Posterior vena cava (tissue), 2 donors: ENCODE measurements around the gene RUNX2. TPM values are rescaled to one million over a fixed set of nuclear protein-coding genes. Genes with fewer than 3 reads are reported as not detected.
A peak's percentile ranks its signal among the peaks of the same experiment; 100 is the strongest.

Experiments
- DNase-seq: peaks from one replicate; pipeline ENCODE4 v3.0.0-alpha.2; 2020; ENCODE audit warnings: low spot score
- intact Hi-C, 2 donors: fragments of 100-400 bp; cut with DNase I; formaldehyde crosslinking; loops; one replicate each; pipeline versions ENCODE4 v1.14.1 to v1.14.2; 2022 to 2023
- total RNA-seq, 2 donors: library from RNA; stranded (reverse); fragmentation: NEBNext Ultra II Directional; extraction: Animal tissue kit (Norgen Biotek cat#: 25700); gene quantifications; one replicate each; pipeline ENCODE4 v1.2.1, GENCODE V29; 2021
- donor health status: DM: yes; HTN: yes; CAD: no.
- donor health status: DM: yes; HTN: yes; CAD: no.

Gene RUNX2
- total RNA-seq, 2 donors from 2014 or later = 0.83 to 1.00 TPM

DNA sequence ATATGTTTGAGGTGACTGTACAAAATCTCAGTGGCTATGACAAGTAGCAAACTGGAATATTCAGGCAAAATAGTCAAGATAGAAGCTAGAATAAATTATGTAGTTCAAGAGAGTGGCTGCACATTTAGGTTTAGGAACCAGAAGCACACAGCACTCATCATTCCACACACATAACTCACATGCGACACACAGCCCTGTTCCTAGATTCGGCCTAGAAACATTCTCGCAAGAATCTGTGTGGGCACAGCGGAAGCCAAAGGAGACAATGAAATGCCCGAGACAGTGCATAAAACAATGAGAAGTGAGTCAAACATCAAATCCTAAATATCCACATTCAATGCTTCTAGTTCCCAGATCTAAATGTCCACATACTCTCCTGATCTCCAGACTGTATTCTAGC is 59.1 kb downstream of the RUNX2 start:
- DNase-seq = no peak
- intact Hi-C loops = no loop called here

DNA sequence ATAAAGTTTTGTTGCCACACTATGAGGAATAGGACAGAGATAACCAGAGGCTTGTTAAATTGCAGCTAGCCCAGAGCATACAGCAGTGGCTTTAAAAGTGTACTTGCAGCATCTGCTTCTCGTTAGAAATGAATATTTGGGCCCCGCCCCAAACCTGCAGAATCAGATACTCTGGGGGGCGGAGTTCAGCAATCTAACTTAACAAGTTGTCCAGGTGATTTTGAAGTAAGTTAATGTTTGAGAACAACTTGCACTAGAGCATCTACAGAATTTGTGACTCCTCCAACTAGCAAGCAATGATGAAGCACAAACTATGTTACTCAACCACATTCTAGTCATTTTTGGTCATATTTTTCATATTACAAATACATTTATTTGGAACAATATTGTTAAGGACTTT is 60.2 kb downstream of the RUNX2 start:
- intact Hi-C loops = no loop called here
- no peak for DNase-seq

- DNase-seq = no peak
- intact Hi-C loops = no loop called here
These were observed 66.5 kb downstream of the RUNX2 start for GRCh38 chr6:45394586-45395095.

DNA sequence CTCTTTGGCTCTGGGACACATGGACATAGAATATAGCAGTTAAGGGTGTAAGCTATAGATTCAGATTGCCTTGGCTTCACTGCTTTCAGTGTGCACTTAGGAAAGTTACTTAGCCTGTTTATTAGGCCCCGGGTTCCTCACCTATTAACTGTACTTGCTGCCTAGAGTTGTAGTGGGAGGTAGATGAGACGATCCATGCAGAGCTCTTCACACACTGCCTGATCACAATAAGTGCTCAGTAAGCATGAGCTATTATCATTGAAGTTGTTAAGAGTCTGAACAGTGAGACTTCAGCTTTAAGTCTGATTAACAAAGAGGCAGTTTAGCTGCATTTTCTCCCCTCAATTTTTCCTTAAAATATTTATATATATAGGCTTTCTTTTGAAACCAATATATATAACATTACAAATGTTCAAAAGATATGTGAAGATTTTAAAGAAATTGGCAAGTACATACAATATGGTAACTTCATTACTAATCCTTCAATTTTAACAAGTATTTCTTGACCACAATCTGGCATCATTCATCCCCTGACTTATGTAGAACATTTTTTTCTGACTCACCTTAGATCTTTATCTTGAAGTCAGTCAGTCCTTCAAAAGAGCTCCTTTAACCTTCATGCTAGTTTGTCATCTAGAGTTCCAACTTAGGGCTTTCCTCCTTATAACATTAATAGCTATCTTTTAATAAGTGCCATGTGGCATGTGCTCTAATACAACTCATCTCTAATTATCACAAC is 70.1 kb downstream of the RUNX2 start:
- intact Hi-C loops = no loop called here
- DNase-seq = no peak

DNA sequence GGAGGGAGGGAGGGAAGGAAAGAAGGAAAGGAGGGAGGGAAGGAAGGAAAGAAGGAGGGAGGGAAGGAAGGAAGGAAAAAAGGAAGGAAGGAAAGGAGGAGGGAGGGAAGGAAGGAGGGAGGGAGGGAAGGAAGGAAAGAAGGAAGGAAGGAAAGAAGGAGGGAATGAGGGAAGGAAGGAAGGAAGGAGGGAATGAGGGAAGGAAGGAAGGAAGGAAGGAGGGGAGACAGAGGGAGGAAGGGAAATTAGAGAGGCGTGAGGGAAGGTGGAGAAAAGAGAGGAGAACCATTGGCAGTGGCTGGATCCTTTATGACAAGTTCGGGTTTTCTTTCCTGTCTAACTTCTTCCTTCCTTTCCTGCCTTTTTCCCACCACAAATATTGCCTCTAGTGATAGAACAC is 71.9 kb downstream of the RUNX2 start:
- no peak for DNase-seq
- intact Hi-C loops = no loop called here

DNA sequence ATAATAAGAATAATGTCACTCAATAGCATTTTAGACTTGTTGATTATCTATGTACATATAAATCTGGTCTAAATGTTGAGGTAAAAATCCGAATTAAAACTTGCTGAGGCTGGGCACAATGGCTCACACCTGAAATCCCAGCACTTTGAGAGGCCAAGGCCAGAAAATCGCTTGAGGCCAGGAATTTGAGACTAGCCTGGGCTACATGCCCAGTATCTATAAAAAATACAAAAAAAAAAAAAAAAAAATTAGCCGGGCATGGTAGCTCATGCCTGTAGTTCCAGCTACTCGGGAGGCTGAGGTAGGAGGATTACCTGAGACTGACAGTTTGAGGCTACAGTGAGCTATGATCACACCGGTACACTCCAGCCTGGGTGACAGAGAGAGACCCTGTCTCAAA is 83.8 kb downstream of the RUNX2 start:
- DNase-seq = no peak
- intact Hi-C loops = no loop called here

DNA sequence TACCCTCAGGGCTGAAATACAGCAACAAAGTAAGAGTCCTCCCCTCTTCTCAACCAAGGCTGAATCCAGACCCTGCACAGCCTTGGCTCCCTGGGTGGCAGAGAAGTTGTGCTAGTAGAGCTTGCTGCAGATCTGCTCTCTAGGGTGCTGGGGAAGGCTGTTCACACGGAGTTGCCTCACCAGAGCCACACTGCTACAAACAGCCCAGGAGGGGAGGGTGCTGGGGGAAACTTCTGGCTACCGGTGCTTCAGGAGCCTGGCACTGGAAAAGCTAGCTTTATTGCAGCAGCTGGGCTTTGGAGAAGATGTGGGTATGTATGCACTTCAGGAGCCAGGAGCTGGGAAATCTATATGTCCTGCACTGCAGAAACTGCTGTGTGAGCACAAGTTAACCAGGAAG is 87.2 kb downstream of the RUNX2 start:
- no peak for DNase-seq
- intact Hi-C loops = no loop called here

- intact Hi-C loops = loop anchor here in 1 of 2 donors (2.0 kb wide), 1 partner anchor 37 kb away; no protein-coding TSS in a partner anchor
- DNase-seq = no peak
These were observed 87.8 kb downstream of the RUNX2 start for GRCh38 chr6:45415788-45416518.

DNA sequence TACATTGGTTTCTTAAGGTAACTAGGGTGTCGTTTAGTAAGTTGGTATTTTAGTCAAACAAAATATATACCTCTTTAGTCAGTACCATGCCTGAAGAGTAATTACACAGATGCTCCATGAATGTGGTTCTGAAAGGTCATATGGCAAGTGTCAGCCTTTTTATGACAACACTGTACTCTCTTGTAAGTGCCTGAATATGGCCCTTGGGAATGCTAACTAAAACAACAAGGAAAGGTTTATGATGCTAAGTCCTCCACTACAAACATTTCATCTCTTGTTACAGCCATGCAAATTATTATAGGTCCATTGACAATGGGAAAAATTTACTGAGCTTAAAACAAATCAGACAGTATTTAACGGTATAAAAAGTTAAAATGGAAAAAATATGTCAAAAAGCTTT is 88.6 kb downstream of the RUNX2 start:
- intact Hi-C loops = loop anchor here in 1 of 2 donors (2.0 kb wide), 1 partner anchor 38 kb away; no protein-coding TSS in a partner anchor
- no peak for DNase-seq

- intact Hi-C loops = loop anchor here in 1 of 2 donors (2.0 kb wide), 1 partner anchor 39 kb away; no protein-coding TSS in a partner anchor
- no peak for DNase-seq
These were observed 89.3 kb downstream of the RUNX2 start for GRCh38 chr6:45417436-45417835.

DNA sequence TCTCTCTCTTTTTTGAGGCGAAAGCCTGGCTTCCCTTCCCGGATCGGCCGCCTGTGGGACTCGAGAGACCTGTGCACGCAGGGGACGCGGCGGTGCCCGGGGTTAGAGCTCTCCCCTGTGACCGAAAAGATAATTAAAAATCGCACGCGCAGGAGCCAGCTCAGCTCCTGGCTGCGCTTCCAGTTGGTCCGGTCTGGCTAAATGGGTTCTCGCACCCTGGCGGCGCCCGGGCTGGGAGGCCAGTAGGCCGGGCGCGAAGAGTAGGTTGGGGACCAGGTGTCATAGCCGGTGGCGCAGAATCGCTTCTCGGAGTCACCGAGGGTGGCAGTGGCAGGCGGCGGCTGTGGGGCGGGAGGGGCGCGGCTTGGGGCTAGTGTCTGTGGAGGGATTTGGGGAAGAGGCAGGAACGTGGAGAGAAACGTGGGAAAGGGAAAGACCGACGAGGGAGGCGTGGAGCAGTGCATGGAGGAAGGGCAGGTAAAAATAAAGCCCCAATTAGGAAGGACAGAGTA is 91.5 kb downstream of the RUNX2 start:
- DNase-seq = peak; percentile 88
- intact Hi-C loops = no loop called here

DNA sequence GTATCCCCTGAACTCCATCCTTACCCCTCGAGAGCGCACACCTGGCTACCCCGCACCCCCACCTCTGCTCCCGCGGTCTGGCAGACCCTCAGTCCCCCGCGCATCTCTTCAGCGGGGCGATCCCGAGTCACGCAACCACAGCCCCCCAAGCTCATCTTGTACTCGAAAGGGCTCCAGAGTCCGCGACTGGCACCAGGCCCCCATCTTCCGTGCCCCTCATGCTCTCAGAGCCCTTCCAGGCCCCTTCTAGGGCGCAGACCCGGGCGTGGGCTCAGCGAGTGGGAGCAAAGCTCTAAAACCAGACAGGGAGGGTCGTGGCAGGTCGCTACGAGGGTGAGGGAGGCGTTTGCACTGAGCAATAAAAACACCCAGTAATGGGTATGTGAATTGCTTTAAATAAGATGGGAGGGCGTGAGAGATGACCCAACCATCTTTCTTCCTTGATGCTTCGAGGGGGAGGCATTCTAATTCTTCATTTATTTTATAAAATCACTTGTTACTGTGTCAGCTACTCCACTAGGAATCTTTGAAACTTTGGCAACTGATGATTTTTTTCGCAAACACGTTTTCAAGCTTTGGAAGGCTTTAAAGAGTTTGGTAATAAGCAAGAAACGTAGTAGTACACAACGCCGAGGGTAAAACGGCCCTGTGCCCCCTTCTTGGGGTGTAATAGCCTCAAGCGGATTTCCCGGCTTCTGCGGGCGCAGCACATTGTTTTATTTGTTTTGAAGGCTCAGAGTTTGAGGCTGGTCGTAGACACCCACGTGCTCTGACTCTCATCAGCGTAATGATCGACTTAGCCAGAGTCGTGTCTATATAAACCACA is 92.2 kb downstream of the RUNX2 start:
- DNase-seq = no peak
- intact Hi-C loops = no loop called here

- intact Hi-C loops = no loop called here
- DNase-seq = no peak
These were observed 93.0 kb downstream of the RUNX2 start for GRCh38 chr6:45420909-45421708.

GRCh38 chr6:45421709-45422502 is 93.8 kb downstream of the RUNX2 start:
- intact Hi-C loops = no loop called here

DNA sequence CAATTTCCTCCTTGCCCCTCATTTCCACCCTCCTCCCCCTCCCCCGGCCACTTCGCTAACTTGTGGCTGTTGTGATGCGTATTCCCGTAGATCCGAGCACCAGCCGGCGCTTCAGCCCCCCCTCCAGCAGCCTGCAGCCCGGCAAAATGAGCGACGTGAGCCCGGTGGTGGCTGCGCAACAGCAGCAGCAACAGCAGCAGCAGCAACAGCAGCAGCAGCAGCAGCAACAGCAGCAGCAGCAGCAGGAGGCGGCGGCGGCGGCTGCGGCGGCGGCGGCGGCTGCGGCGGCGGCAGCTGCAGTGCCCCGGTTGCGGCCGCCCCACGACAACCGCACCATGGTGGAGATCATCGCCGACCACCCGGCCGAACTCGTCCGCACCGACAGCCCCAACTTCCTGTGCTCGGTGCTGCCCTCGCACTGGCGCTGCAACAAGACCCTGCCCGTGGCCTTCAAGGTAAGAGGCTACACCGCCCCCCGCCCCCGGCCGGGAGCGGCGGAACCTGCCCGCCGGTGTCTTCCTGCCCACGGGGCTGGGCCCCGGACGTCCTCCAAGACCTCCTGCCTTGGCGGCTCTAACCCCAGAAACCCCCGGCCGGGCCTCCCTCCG is 94.5 kb downstream of the RUNX2 start:
- intact Hi-C loops = no loop called here
- peak; percentile 80 for DNase-seq

More at GRCh38 chr6:45421709-45422502, 93.8 kb downstream of the RUNX2 start:
- peak; percentile 83 for DNase-seq

GRCh38 chr6:45423111-45423823 is 95.1 kb downstream of the RUNX2 start:
- intact Hi-C loops = no loop called here
- peak; percentile 84 for DNase-seq
